Activated CD4-positive, alpha-beta T cell treated with anti-CD3 and anti-CD28 coated beads, Interleukin-10, Interleukin-2, amounts not matched to agents 100 ng/mL and 50 ng/mL, durations not matched to agents 16 hours and 8 hours (primary cell): Measurements from ENCODE around the gene UTP25.
A peak's percentile ranks its signal among the peaks of the same experiment; 100 is the strongest.
"Not testable (repeated sequence)": the region's sequence is repeated elsewhere in the genome, so short reads cannot be mapped to it uniquely, and the experiment has no call there.

ENCODE experiments used
- DNase-seq: peaks from one replicate; pipeline ENCODE4 v3.0.0-alpha.2; 2020

The UTP25 gene, protein sequence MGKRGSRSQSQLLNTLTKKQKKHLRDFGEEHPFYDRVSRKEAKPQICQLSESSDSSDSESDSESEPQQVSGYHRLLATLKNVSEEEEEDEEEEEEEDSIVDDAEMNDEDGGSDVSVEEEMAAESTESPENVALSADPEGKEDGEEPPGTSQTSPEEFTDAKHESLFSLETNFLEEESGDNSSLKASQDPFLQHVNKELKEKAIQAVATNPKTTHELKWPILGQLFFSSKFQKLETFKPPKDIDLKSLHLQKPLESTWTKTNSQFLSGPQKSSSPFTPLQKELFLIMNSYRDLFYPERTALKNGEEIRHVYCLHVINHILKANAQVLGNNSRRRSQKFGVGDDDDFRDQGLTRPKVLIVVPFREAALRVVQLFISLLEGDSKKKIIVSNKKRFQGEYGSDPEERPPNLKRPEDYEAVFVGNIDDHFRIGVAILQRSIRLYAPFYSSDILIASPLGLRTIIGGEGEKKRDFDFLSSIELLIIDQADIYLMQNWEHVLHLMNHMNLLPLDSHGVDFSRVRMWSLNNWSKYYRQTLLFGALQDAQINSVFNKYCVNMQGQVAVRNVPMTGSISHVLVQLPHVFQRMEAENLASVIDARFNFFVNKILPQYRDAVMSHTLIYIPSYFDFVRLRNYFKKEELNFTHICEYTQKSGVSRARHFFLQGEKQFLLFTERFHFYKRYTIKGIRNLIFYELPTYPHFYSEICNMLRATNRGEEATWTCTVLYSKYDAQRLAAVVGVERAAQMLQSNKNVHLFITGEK

DNA sequence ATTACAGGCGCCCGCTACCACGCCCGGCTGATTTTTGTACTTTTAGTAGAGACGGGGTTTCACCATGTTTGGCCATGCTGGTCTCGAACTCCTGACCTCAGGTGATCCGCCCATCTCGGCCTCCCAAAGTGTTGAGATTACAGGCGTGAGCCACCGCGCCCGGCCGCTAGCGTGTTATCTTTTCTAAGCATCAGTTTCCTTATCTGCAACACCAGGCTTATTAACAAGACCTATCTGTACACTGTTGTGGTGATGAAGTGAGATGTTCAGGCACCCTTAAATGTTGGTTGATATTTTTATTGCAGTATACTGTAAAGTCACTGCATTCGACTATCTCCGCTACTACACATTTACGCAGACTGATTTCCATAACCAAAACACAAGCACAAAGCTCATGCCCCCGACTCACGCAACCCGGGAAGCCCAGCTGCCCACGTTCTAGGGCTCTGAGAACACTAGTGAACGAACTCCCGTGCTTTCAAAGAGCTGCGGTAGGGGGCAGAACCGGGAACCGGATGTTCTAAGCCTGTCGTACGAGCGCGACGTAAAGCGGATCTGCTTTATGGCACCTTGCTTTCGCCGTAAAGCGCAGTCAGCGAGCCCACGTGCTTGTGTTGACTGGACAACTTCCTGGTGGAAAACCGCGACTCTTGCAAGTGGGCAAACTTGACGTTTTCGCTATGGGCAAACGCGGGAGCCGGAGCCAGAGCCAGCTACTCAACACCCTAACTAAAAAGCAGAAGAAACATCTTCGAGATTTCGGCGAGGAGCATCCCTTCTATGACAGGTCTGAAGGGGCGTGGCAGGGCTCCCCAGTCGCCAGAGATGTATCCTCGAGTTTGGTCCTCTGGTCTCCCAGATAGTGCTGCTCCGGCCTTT lies at the start of gene UTP25:
Gene UTP25, plus strand, starts transcription at position 589 of the 879 bp plus-strand sequence. Its CDS starts 92 bp downstream, at position 681.
- DNase-seq = peak; percentile 96

- no peak for DNase-seq
Measured at GRCh38 chr1:209778102-209778501, 49.7 kb upstream of the UTP25 start.

DNA sequence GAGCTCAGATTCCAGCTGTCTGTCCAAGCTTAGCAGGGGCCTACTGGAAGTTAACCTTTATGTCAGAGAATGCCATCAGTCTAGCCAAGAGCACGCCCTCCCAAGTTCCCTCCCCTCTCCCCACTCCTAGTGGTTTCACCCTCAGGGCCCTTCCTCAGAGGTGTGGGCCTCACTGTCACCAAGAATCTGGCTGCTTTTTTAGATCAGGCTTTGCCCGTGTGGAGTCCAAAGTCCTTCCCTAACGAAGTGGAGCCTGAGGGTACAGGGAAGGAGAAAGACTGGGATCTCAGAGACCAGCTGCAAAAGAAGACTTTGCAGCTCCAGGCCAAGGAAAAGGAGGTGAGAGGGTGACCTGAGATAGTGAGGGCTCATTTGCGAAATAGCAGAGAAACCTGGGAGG lies 47.5 kb upstream of the UTP25 start:
- DNase-seq = no peak

- DNase-seq = no peak
Measured at GRCh38 chr1:209783386-209783785, 44.4 kb upstream of the UTP25 start.

GRCh38 chr1:209784265-209785169 lies 43.3 kb upstream of the UTP25 start, which contains the start of gene C1orf74:
Gene C1orf74, minus strand, starts transcription at chr1:209784559. Its CDS starts 925 bp downstream, at chr1:209783634.
- peak; percentile 99 for DNase-seq

DNA sequence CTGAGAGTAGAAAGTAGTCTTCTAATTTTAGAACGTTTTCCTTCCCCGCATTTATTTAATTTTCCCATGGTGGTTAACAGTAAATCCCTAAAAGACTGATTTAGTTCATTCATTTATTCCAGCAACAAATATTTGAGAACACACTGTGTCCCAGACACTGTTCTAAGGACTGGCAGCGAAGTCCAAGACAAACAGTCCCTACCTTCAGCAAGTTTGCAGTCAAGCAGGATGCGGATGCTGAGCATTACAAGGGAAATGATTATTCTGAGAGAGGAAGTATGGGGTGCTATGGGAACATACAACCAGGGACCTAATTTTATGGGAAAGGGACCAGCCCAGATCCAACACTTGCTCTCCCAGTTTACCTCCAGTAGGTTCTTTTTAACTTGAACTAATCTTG lies 42.2 kb upstream of the UTP25 start:
- no peak for DNase-seq

GRCh38 chr1:209786146-209786545 lies 41.6 kb upstream of the UTP25 start:
- DNase-seq = no peak

DNA sequence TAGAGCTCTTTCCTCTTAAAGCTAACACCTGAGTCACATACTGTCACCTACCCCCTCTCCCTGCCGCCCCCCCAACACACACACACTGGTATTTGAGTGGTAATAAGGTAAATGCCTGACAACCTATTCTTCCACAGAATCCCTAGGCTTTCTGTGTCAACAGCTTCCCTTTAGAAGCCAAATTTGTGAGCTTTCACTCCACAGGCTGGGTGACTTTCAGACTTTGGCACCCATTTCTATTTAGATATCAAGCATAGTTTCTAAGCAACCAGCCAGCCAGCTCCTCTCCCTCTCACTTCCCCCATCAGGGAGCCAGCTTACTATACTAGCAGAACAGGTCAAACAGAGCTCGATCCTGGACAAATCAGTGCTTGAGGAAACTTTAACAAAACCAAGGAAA lies 40.2 kb upstream of the UTP25 start:
- DNase-seq = no peak

DNA sequence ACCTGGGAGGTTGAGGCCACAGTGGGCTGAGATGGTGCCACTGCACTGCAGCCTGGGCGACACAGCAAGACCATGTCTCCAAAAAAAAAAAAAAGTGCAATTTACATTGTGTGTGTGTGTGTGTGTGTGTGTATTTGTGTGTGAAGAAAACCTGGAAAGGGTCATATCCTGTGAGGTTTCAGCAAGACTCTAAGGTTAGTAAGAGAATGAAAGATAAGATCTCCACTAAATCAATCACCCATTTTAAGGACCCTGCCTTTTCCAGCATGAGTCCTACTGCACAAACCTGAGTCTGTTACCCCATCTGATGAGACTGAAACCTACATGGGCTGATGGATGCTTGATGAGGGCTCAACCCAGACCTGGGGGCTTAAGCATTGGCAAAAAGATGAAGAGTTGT lies 38.5 kb upstream of the UTP25 start:
- peak; percentile 43 for DNase-seq

DNA sequence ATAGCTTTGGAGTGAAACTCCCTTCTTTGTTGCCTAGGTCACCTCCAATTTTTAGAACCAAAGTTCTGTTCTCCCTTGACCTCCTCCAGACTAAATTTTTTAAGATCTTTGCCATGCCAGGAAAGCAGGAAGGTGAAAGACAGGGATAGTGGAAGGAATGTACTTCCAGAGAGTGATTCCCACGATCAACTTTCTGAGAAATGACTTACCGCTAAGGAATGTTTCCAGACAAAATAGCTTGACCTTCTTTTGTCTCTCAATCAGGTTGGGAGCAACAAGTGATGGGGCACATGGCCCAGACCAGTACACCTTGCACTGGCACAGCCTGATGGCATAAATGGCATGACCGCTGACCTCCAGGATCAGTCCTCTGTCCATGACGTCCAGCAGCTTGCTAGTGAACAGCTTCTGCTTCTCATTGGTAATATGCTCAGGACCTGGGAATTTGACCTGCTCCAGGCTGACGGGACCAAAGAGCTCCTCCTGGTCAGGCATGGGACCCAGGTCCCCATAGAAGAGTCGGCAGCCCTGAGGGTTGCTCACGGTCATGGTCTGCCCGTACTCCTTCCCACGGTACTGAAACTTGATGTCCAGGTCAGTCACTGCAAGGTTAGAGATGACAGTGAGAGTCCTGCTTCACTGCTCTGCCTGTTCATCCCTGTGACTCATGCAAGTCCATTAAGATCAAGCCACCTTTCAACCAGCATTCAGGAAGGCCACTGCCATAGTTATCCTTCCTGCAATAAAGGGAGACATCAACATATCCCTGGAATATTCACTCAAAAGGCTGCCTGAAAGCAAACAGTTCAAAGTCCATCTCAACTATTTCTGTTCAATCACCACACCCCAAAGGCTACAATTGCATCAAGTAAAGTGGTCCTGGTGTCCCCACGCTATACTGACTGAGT lies 37.2 kb upstream of the UTP25 start:
- DNase-seq = no peak

- DNase-seq = no peak
Measured at GRCh38 chr1:209791920-209792319, 35.9 kb upstream of the UTP25 start.

DNA sequence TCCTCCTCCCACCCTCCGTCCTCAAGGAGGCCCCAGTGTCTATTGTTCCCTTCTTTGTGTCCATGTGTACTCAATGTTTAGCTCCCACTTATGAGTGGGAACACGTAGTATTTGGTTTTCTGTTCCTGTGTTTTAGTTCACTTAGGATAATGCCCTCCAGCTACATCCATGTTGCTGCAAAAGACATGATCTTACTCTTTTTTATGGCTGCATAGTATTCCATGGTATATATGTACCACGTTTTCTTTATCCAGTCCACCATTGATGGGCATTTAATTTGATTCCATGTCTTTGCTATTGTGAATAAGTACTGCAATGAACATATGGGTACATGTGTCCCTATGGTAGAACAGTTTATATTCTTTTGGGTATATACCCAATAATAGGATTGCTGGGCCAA lies 34.1 kb upstream of the UTP25 start:
- DNase-seq = not testable (repeated sequence)

- no peak for DNase-seq
Measured at GRCh38 chr1:209797978-209798639, 29.7 kb upstream of the UTP25 start.

DNA sequence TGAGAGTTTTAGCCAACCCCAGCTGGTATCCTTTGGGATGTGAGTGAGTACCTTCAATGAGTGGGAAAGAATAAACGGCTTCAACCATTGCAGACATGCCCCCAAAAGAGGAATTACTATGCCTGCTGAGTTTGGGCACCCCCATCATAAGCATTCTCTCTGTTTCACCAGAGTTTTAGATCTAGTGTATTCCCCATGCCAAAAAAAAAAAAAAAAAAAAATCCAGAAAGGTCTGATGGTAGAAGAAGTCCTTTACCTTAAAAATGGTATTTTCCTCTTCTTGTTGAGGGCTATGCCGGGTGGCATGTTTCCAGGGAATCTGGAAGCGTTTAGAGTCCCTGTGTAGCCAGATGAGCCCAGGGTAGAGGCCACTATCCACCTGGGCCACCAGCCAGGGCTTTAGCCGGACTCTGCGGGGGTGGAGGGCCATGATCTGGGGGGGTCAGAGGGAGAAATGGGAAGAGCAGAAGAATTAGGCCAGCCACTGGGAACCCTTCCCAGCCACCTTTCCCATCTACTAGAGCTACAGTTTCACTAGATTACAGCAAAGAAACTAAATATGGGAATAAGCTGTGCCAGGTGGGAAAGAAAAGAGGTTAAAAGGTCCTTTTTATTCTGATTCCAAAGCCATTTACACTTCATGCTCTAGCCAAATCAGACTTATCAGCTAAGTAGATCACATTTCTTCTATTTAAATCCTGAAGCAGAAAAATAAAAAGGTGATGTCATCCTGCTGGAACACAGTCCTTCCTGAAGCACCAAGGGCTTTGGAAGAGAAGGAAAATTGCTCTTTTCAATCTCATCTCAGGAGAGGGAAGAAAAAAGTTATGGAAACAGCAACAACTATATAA lies 26.6 kb upstream of the UTP25 start:
- no peak for DNase-seq

DNA sequence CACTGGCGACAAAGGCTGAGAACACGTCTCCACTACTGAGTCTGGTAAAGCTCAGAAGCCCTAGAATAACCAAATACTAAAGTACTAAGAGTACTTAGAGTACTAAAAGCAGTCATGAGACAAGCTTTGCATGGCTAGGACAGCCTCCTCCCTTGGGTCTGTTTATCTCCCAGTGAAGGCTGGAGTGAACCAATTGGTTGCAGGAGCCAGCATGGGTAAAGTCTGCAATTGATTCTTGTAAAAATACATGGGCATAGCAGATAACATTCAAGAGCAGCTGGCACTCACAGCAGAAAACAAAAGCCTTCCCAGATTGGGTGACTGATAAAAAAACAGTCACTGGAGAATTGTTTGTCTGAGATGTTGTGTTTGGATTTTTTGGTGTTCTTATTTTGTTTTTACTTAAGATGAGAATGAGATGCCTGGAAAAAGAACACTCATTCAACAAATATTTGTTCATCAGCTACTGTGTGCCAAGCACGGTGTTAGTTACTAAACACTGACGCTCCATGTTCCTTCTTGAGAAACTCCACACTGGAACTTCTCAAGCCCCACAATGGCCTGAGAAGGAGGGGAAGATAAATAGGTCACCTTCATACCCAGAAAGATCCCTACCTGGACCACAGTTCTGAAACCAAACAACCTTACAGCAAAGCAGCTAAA lies 25.5 kb upstream of the UTP25 start:
- DNase-seq = no peak

GRCh38 chr1:209802780-209803152 lies 25.0 kb upstream of the UTP25 start:
- DNase-seq = no peak

DNA sequence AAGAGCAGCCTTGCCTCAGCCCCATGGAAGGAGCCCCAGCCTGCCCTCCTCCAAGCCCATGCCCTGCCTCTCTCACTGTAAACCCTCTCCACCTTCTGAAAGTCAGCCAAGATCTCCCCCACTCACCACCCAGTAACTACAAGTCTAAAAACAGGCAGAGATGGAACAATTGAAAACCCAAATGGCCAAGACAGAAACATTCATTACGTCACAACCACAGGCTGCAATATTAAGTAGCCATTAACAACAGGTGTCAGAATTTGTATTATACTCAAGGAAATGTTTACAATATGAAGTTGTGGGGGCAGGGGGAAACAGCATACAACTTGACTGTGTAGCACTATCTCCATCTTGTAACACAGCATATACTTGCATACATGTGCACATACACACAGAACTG lies 24.2 kb upstream of the UTP25 start:
- no peak for DNase-seq

- DNase-seq = no peak
Measured at GRCh38 chr1:209805341-209805781, 22.4 kb upstream of the UTP25 start.
